Uterus (tissue), 4 donors: ENCODE results near the gene UBASH3B. TPM values are rescaled to one million over a fixed set of nuclear protein-coding genes. Genes with fewer than 3 reads are reported as not detected.

ENCODE experiments used
- DNase-seq, 2 donors: peaks; one replicate each; pipeline ENCODE4 v3.0.0-alpha.2; 2019 to 2020
- H3K27ac ChIP-seq, 2 donors: fragments of 200-600 bp; sonication (generic); 1 replicate in 1 of 2; 2 replicates in 1 of 2; pipeline ENCODE4 v1.5.1; 2016 to 2018
- H3K27me3 ChIP-seq, 2 donors: fragments of 200-600 bp; sonication (generic); one replicate each; pipeline ENCODE4 v1.5.1; 2018 to 2019; ENCODE audit warnings: control low read depth in 1 of 2
- H3K36me3 ChIP-seq, 2 donors: fragments of 200-600 bp; sonication (generic); one replicate each; pipeline ENCODE4 v1.5.1; 2019; ENCODE audit warnings: control low read depth in 1 of 2
- H3K4me1 ChIP-seq, 2 donors: fragments of 200-600 bp; sonication (generic); one replicate each; pipeline ENCODE4 v1.5.1; 2018 to 2019; ENCODE audit warnings: control low read depth in 1 of 2
- H3K4me3 ChIP-seq, 2 donors: fragments of 200-600 bp; sonication (generic); 1 replicate in 1 of 2; 2 replicates in 1 of 2; pipeline ENCODE4 v1.5.1; 2018 to 2019; ENCODE audit warnings: mild to moderate bottlenecking in 1 of 2
- H3K9me3 ChIP-seq, 2 donors: fragments of 200-600 bp; sonication (generic); one replicate each; pipeline ENCODE4 v1.5.1; 2019; ENCODE audit warnings: control low read depth in 1 of 2
- POLR2A ChIP-seq, 2 donors: fragments of 450-650 bp; IDR thresholded peaks; one replicate each; pipeline ENCODE4 v1.6.1; 2016; ENCODE audit warnings: antibody characterized with exemption in 2 of 2, mild to moderate bottlenecking in 1 of 2, moderate library complexity in 1 of 2
- intact Hi-C: fragments of 100-400 bp; cut with DNase I; formaldehyde crosslinking; loops from one replicate; pipeline ENCODE4 v1.15.1; 2023; ENCODE audit warnings: low total_unique reads
- total RNA-seq, 4 donors: library from RNA; depleted of rRNA in 3 of 4; stranded (reverse); fragments of >200 nt in 3 of 4; gene quantifications; one replicate each; pipeline versions ENCODE4 v1.1.0 to v1.2.4, GENCODE V29; 2014 to 2023
- TF ChIP-seq, protein P1 (sequence below), 4 experiments: fragments of 200-600 bp in 2 of 4; fragments of 450-650 bp in 2 of 4; sonication (generic) in 2 of 4; IDR thresholded peaks; one replicate each; pipeline ENCODE4 v1.5.1; 2016 to 2019; ENCODE audit warnings: antibody characterized with exemption in 4 of 4, mild to moderate bottlenecking in 2 of 4, moderate library complexity in 1 of 4
- donor health status: DM: yes; HTN: yes; CAD: no.

The UBASH3B gene
- total RNA-seq, 4 donors from 2014 or later, result under 0.01 to 5.8 (median 2.0) TPM

DNA sequence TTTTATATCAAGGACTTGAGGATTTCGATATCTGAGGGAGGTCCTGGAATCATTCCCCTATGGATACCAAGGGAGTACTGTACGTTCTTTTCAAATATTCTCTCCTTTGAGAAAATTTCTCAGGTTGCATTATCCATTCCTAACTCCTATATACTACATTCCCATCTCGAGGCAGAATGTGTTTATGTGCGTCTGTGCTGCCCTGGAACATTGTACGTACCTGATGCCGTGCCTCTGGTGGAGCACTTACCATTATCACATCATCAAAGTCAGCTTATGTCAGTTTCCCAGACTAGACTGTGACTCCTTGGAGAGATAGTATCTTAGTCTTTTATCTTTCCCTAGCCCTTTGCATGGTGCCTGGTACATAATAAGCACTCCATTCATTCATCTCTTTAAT lies 21.7 kb downstream of the UBASH3B start:
- no peak for DNase-seq
- TF ChIP-seq, protein P1, sequence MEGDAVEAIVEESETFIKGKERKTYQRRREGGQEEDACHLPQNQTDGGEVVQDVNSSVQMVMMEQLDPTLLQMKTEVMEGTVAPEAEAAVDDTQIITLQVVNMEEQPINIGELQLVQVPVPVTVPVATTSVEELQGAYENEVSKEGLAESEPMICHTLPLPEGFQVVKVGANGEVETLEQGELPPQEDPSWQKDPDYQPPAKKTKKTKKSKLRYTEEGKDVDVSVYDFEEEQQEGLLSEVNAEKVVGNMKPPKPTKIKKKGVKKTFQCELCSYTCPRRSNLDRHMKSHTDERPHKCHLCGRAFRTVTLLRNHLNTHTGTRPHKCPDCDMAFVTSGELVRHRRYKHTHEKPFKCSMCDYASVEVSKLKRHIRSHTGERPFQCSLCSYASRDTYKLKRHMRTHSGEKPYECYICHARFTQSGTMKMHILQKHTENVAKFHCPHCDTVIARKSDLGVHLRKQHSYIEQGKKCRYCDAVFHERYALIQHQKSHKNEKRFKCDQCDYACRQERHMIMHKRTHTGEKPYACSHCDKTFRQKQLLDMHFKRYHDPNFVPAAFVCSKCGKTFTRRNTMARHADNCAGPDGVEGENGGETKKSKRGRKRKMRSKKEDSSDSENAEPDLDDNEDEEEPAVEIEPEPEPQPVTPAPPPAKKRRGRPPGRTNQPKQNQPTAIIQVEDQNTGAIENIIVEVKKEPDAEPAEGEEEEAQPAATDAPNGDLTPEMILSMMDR (IDR thresholded peaks at IDR 0.05), result no peak
- TF ChIP-seq POLR2A (IDR thresholded peaks at IDR 0.05), result no peak
- H3K36me3 ChIP-seq, result no peaks in the 10 kb centered on the region
- intact Hi-C loops, result no loop called here
- no peak overlapping the region for H3K27ac ChIP-seq
- no peak overlapping the region for H3K4me3 ChIP-seq
- H3K9me3 ChIP-seq, result no peaks in the 10 kb centered on the region
- H3K27me3 ChIP-seq, result no peaks in the 10 kb centered on the region
- H3K4me1 ChIP-seq, result no peaks in the 10 kb centered on the region

DNA sequence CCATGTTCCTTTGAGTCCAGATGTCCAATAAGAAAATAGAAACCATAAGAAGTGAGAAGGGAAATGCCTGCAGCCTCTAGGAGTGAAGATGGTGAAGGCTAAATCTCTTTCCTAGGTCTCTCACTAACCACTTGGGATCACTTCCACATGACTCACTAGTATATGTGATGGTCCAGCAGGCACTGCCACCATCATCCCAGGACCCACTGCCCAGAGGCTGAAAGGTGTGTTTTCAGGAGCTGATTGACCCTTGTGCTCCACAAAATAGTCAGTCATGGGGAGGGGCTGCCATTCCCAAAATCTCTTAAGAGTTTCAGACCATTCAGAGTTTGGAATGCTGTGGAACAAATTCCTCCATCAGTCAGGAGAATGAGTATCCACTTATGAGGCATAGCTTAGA lies 22.9 kb downstream of the UBASH3B start:
- H3K4me1 ChIP-seq, result no peaks in the 10 kb centered on the region
- H3K27ac ChIP-seq, result no peak overlapping the region
- H3K4me3 ChIP-seq, result no peak overlapping the region
- no peak for TF ChIP-seq POLR2A (IDR thresholded peaks at IDR 0.05)
- TF ChIP-seq, protein P1 (IDR thresholded peaks at IDR 0.05), result no peak
- intact Hi-C loops, result no loop called here
- H3K27me3 ChIP-seq, result no peaks in the 10 kb centered on the region
- H3K36me3 ChIP-seq, result no peaks in the 10 kb centered on the region
- no peak for DNase-seq
- no peaks in the 10 kb centered on the region for H3K9me3 ChIP-seq

DNA sequence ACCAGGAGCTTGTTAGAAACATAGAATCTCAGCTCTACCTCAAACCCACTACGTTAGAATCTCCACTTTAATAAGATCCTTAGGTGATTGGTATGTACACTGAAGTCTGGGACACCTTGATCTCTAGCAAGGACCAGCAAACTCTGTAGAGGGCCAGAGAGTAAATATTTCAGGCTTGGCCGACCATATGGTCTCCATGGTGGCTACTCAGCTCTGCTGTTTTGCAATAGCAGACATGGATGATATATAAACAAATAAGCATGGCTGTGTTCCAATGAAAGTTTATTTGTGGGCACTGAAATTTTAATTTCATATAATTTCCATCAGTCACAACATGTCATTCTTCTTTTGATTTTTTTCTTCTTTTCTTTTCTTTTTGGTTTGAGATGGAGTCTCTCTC lies 23.9 kb downstream of the UBASH3B start:
- TF ChIP-seq, protein P1 (IDR thresholded peaks at IDR 0.05), result no peak
- TF ChIP-seq POLR2A (IDR thresholded peaks at IDR 0.05), result no peak
- no peaks in the 10 kb centered on the region for H3K27me3 ChIP-seq

DNA sequence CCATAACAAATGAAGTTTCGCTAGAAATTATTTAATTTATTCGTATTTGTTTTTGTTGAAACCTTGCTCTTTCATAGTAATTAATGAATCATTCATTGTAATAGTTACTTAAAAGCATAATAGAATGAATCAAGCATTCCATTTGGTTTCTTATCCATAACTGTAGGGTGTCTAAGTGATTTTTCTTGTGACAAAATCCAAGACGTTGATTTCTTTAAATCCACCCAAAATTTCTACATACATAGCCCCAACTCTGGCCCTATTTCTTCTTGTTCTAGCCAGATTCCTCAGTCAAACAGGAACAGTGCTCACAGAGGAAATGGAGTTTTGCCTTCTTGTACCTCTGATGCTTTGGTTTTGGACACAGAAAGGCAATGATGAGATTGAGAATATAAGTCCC lies 25.5 kb downstream of the UBASH3B start:
- Histone ChIP-seq H3K4me3 (no peak overlapping the region), H3K36me3 (no peaks in the 10 kb centered on the region), H3K4me1 (no peaks in the 10 kb centered on the region), H3K27me3 (no peaks in the 10 kb centered on the region), H3K27ac (no peak overlapping the region), H3K9me3 (no peaks in the 10 kb centered on the region)
- DNase-seq, result no peak
- intact Hi-C loops, result no loop called here
- no peak for TF ChIP-seq POLR2A (IDR thresholded peaks at IDR 0.05)
- TF ChIP-seq, protein P1 (IDR thresholded peaks at IDR 0.05), result no peak

More for the DNA sequence above, 23.9 kb downstream of the UBASH3B start:
- no peaks in the 10 kb centered on the region for H3K36me3 ChIP-seq
- no peak overlapping the region for H3K27ac ChIP-seq
- no peak for DNase-seq
- H3K9me3 ChIP-seq, result no peaks in the 10 kb centered on the region
- intact Hi-C loops, result no loop called here
- H3K4me1 ChIP-seq, result no peaks in the 10 kb centered on the region
- no peak overlapping the region for H3K4me3 ChIP-seq

DNA sequence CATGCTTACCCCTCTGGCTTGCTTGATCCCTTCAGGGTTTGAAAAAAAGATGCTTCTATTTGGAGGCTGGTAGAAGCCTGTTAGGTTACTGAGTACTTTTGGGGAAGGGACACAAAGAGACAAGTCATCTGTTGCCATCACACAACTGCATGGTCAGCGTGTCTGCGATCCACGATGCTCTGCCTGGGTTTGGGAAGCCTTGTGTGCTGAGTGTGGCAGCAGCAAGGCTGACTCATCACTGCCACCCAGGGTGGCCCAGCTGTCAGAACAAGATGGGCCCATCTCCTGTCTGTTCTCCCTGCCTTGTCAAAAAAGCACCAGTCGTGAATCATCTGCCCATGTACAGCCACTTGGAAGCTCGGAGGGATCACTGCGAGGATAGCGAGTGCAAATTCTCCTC lies 26.2 kb downstream of the UBASH3B start:
- H3K9me3 ChIP-seq, result no peaks in the 10 kb centered on the region
- intact Hi-C loops, result no loop called here
- no peak overlapping the region for H3K27ac ChIP-seq
- TF ChIP-seq POLR2A (IDR thresholded peaks at IDR 0.05), result no peak
- TF ChIP-seq, protein P1 (IDR thresholded peaks at IDR 0.05), result no peak
- no peaks in the 10 kb centered on the region for H3K4me1 ChIP-seq
- no peaks in the 10 kb centered on the region for H3K36me3 ChIP-seq
- DNase-seq, result no peak
- no peaks in the 10 kb centered on the region for H3K27me3 ChIP-seq
- H3K4me3 ChIP-seq, result no peak overlapping the region
